Measurements from ENCODE around the gene NHSL1.
A peak's percentile ranks its signal among the peaks of the same experiment; 100 is the strongest.

NHSL1 gene, protein sequence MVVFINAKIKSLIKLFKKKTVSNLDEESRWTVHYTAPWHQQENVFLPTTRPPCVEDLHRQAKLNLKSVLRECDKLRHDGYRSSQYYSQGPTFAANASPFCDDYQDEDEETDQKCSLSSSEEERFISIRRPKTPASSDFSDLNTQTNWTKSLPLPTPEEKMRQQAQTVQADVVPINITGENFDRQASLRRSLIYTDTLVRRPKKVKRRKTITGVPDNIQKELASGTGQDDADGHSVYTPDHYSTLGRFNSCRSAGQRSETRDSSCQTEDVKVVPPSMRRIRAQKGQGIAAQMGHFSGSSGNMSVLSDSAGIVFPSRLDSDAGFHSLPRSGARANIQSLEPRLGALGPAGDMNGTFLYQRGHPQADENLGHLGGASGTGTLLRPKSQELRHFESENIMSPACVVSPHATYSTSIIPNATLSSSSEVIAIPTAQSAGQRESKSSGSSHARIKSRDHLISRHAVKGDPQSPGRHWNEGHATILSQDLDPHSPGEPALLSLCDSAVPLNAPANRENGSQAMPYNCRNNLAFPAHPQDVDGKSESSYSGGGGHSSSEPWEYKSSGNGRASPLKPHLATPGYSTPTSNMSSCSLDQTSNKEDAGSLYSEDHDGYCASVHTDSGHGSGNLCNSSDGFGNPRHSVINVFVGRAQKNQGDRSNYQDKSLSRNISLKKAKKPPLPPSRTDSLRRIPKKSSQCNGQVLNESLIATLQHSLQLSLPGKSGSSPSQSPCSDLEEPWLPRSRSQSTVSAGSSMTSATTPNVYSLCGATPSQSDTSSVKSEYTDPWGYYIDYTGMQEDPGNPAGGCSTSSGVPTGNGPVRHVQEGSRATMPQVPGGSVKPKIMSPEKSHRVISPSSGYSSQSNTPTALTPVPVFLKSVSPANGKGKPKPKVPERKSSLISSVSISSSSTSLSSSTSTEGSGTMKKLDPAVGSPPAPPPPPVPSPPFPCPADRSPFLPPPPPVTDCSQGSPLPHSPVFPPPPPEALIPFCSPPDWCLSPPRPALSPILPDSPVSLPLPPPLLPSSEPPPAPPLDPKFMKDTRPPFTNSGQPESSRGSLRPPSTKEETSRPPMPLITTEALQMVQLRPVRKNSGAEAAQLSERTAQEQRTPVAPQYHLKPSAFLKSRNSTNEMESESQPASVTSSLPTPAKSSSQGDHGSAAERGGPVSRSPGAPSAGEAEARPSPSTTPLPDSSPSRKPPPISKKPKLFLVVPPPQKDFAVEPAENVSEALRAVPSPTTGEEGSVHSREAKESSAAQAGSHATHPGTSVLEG (N-terminal part only)

DNA sequence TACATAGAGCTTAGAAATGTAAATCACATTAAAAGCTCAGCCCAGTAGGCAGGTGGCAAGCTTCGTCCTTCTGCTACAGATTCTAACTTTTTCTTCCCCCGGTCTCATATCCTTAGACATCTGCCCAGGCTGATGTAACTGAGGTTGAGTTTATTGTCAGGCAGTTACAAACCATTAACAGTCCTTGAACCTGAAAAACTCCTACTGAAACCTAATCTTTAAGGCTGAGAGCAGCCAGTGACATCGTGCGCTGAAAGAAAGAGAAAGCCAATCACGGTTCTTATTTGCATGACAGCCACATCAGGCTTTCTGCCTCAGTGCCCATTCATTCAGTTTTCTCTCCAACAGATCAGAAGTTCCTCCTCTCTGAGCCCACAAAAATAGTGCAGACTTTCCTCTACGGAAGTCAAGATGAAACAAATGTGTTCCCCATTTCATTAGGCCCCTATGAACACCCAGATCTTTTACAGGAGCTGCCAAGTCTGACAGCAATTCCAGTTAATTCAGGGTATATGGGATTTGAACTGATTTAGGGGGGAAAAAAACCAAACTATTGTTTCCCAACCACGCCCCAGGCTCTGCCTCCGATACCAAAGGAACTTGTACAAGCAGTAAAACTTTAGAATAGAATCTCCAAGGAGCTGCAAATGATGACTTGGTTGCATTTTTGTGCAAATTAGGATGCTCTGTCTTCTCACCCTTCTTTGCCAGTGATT lies at the start of gene NHSL1:
NHSL1 (minus strand) TSS at position 192 of the 716 bp plus-strand sequence. CDS start 204 bp downstream, outside the sequence.
- no peak for TF ChIP-seq POLR2A (IDR thresholded peaks at IDR 0.05; ENCODE audit: low read depth, low read length)
- FAIRE-seq (no peak), DNase-seq (ENCODE audit: insufficient read length, low spot score) (no peak)

DNA sequence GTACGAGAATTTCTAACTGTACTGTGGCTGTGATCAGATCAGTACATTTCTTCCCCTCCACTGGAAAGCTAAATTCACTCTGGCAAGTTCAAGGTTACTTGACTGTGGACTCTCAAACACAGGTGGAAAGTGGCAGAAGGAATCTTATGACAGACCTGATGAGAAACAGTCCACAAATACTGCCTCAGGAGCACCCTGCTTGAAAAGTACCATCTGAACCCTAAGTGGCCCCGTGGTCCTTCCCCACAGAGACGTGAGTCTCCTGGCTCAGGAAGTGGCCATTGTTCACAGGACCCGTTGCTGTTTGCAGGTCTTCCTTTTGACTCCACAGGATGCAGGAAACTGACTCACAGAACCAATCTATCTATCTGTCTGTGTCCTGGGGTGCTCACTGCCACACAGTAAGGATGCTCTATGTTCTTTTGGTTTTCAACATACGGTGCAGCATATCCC lies 47.5 kb upstream of the NHSL1 start:
- peak; percentile 42 for DNase-seq (ENCODE audit: insufficient read length, low spot score)
- FAIRE-seq, result peak; percentile 94

DNA sequence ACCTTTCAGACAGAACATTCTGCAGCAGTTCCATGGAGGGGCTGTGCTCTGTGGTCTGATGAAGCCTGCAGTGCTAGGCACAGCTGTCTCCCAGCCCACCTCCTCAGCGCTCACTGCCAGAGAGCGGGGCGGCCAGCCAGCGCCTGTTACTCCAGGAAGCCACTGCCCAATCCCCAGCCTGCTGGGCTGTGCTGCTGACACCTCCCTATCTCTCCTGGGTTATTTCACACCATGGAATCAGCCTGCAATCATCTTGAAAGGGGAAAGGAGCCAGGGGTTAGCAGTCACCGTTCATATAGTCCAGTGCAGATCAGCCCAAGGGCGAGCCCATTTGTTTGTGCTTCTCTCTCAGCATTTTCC lies 46.3 kb upstream of the NHSL1 start:
- TF ChIP-seq POLR2A (IDR thresholded peaks at IDR 0.05; ENCODE audit: low read depth, low read length), result no peak
- FAIRE-seq (peak; percentile 75), DNase-seq (ENCODE audit: insufficient read length, low spot score) (no peak)

More for the DNA sequence above, 47.5 kb upstream of the NHSL1 start:
- no peak for TF ChIP-seq POLR2A (IDR thresholded peaks at IDR 0.05; ENCODE audit: low read depth, low read length)

DNA sequence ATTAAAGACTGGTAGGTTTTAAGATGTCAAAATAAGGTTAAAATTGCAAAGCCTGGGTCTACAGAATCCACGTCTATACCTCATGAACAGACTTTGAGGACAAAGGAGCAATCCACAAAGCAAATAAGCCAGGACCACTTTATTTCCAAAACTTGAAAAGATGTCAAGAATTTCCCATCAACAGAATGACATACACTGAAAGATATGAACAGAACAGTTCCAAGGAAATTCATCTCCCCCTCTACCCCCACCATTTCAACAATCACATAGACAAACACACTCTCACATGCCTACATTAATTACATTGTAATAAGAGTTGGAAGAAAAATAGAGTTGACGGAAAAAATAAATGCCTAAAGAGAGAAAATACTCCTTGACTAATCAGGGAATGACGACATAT lies 45.2 kb upstream of the NHSL1 start:
- DNase-seq (ENCODE audit: insufficient read length, low spot score) (no peak), FAIRE-seq (no peak)
- no peak for TF ChIP-seq POLR2A (IDR thresholded peaks at IDR 0.05; ENCODE audit: low read depth, low read length)

DNA sequence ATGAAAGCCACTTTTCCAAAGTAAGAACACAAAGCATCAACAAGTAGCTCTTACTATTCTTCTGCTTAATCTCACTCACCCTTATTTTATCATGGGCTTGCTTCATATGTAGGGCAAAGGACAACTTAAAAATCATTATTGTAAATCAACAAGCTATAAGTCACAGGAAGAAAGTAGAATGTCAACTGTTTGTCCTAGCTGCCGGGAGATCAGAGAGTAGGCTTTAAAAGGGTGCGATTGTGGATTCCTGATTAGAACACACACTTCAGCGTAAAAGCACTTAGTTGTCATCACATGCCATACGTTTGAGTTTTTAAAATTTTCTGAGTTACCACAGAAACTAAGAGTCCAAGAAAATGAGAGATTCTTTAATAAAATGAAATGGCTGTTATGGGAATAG lies 44.4 kb upstream of the NHSL1 start:
- no peak for TF ChIP-seq POLR2A (IDR thresholded peaks at IDR 0.05; ENCODE audit: low read depth, low read length)
- no peak for DNase-seq (ENCODE audit: insufficient read length, low spot score)
- FAIRE-seq, result no peak

DNA sequence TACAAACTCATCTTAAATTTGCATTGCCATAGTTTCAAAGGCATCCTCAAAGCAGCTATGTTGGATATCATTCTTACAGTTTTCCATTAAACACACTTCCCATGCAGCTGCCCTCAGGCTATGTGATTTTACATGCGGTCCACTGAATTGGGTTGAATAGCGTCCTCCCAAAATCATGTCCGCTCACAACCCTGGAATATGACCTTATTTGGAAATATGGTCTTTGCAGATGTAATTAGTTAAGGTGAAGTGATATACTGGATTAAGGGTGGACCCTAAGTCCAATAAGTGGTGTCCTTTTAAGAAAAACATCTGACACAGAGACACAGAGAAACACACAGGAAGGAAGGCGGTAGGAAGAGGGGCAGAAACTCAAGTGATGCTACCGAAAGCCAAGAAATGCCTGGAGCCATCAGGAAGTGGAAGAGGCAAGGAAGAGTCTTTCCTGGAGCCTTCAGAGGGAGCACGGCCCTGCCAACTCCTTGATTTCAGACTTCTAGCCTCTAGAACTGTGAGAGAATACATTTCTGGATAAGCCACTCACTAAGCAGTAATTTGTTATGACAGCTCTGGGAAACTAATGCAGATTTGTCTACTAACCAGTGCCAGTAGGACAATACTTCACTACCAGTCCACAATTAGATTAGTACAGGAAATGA lies 42.7 kb upstream of the NHSL1 start:
- DNase-seq (ENCODE audit: insufficient read length, low spot score), result no peak
- FAIRE-seq, result peak; percentile 30
- no peak for TF ChIP-seq POLR2A (IDR thresholded peaks at IDR 0.05; ENCODE audit: low read depth, low read length)

DNA sequence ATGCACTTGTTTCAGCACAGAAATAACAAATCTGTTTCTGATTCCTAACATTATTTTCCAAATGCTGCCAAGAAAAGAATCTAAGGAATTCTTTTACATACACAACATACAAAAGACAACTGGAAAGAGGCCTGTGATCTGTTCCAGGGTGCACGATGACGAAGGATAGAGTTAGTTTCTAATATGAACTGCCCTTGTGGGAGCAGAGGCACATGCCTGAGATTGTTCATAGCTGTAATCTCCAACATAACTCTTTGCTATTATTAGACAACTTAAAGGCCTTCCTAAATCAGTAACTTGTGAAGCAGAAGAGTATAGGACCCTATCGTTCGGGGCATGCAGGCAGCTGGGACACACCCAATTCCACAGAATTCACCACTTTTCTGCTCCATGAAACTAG lies 41.2 kb upstream of the NHSL1 start:
- DNase-seq (ENCODE audit: insufficient read length, low spot score) (no peak), FAIRE-seq (no peak)
- no peak for TF ChIP-seq POLR2A (IDR thresholded peaks at IDR 0.05; ENCODE audit: low read depth, low read length)

DNA sequence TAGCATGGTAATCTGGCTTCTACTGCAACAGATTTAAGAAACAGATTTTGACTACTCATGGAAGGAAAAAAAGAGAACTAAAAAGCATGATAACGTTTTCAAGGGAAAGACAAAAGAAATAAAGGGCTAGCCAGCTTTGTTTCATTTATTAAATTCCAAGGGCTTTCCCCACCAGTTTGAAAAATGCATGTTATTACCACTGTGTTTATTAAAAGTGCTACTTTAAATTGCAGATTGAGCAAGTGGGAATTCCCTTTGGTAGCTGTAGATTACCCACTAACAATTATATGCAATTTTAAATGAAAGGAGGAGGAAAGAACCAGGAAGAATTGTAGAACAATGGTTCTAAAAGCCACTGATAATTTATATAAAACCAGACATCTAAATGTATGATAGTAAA lies 40.6 kb upstream of the NHSL1 start:
- no peak for DNase-seq (ENCODE audit: insufficient read length, low spot score)
- TF ChIP-seq POLR2A (IDR thresholded peaks at IDR 0.05; ENCODE audit: low read depth, low read length), result no peak
- no peak for FAIRE-seq

DNA sequence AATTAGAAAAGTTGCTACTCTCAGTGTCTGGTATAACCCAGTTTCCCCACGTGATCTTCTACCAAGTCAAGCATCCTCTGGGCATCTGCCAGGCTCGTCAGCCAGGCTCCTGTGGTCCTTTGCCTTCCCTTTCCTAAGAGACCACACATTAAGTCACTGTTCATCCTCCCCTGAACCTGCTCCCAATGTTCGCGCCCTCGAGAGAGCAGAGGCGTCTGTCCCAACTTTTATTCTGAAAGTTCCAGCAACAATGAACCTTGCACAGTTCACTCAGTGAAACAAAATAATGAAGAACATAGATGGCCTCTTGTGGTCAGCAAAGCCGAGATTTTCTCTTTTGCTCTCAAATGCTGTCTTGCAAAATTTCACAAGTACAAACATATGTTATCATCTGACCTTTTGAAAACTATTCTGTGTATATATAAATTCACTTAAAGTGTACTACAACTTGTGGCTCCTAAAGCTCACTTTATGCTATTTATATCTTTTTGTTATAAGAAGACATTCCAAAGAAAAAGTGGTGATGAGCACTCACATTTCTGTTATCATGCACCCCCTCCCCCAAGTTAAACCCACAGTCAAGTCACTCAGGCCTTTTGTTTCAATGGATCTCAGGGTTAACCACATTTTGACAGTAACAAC lies 39.2 kb upstream of the NHSL1 start:
- no peak for DNase-seq (ENCODE audit: insufficient read length, low spot score)
- FAIRE-seq, result no peak
- TF ChIP-seq POLR2A (IDR thresholded peaks at IDR 0.05; ENCODE audit: low read depth, low read length), result no peak

DNA sequence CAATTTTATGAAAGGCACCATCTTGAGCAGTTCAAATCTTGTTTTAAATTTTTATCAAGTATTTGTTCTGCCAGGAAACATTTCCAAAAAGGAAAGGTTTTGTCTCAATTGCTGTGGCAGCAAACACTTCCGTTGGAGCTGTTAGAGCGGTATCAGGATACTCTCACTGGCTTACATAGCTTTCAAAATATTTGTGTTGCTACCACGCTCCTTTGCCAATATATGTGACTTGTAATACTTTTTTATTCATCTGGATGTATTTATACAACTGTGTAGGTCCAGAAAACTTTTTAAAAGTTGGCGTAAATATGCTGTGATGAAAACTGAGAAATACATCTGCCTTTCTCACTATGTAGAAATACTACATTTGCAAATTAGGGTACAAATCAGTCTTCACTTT lies 37.8 kb upstream of the NHSL1 start:
- FAIRE-seq (no peak), DNase-seq (ENCODE audit: insufficient read length, low spot score) (no peak)
- TF ChIP-seq POLR2A (IDR thresholded peaks at IDR 0.05; ENCODE audit: low read depth, low read length), result no peak

DNA sequence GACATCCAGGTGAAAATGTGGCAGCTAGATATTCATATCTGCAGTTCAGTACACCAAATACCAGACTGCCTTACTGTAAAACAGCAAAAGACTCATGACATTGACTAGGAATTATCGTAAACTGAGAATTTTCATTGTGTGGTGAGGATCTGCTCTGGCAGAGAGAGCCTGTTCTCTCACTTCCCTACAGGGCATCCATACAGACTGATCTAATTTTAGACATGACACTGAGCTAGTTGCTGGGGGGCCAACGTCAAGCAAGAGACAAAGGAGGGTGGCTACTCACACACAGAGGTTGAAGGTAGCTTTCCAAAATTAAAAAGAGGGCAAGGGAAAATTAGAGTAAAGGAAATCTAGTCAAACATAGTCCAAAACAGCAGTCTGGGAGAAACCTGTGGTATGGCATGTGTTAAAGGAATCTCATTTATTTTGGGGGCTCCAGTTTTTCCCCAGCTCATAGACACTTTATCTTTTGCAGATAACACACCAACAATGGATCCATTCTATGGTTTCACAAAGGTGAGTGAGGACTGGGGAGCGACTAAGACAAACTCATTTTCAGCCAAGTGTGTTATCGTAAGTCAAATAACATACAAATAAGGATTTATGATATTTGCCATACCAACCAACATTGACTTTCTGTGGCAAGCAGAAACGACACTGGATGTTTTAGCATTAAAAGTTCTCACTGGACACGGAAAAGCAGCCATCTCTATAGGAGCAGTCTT lies 36.6 kb upstream of the NHSL1 start:
- DNase-seq (ENCODE audit: insufficient read length, low spot score), result no peak
- TF ChIP-seq POLR2A (IDR thresholded peaks at IDR 0.05; ENCODE audit: low read depth, low read length), result no peak
- FAIRE-seq, result no peak

DNA sequence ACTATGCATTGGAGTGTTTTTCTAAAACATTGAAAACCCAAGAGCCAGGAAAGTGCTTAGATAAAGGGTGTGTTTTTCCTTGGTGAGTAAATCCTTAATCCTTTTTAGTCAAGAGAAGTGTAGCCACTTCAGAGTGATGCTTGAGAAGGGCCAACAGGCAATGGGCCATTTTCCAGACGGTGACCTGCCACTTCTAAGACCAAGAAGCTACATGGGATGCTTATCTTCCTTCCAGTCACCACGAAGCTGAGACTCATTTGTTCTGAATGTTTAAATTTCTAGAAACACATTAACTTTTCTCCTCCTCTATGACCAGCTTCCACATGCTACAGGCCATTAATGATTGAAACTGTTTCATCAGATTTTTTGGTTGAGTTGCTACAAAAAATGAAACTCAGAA lies 34.4 kb upstream of the NHSL1 start:
- TF ChIP-seq POLR2A (IDR thresholded peaks at IDR 0.05; ENCODE audit: low read depth, low read length), result no peak
- FAIRE-seq (no peak), DNase-seq (ENCODE audit: insufficient read length, low spot score) (no peak)

Data from H54 (cell line).